HepG2 (cell line): ENCODE measurements around the gene LCAT. TPM values are rescaled to one million over a fixed set of nuclear protein-coding genes. Genes with fewer than 3 reads are reported as not detected.

Source experiments
- CSRNP1 ChIP-seq: sonication (generic); formaldehyde crosslinking; IDR thresholded peaks from 2 replicates; pipeline ENCODE4 v1.8.1; 2023; ENCODE audit warnings: mild to moderate bottlenecking, missing genetic modification reagents
- DNMT1 ChIP-seq: sonication (generic); formaldehyde crosslinking; IDR thresholded peaks from 2 replicates; pipeline ENCODE4 v1.5.1; 2020; ENCODE audit warnings: mild to moderate bottlenecking, missing genetic modification reagents
- GABPA ChIP-seq, 2 experiments: IDR thresholded peaks; 2 replicates each; pipeline ENCODE4 v1.6.1; 2011 to 2016; ENCODE audit warnings: low read depth in 2 of 2, low read length in 1 of 2, missing biosample characterization in 1 of 2, missing genetic modification characterization in 1 of 2
- GPBP1L1 ChIP-seq: sonication (generic); formaldehyde crosslinking; IDR thresholded peaks from 2 replicates; pipeline ENCODE4 v1.5.0; 2020; ENCODE audit warnings: mild to moderate bottlenecking, missing genetic modification reagents
- HINFP ChIP-seq: sonication (generic); formaldehyde crosslinking; IDR thresholded peaks from 2 replicates; pipeline ENCODE4 v1.4.0; 2020; ENCODE audit warnings: low read depth, mild to moderate bottlenecking, missing genetic modification reagents
- KLF16 ChIP-seq, 2 experiments: sonication (generic) in 1 of 2; formaldehyde crosslinking in 1 of 2; IDR thresholded peaks; 2 replicates each; pipeline versions ENCODE4 v1.6.1 to v1.8.0; 2016 to 2023; ENCODE audit warnings: missing genetic modification reagents in 2 of 2, missing compliant biosample characterization in 1 of 2
- NFE2L1 ChIP-seq: sonication (generic); formaldehyde crosslinking; IDR thresholded peaks from 2 replicates; pipeline ENCODE4 v1.4.0; 2020; ENCODE audit warnings: missing genetic modification reagents, mild to moderate bottlenecking, borderline replicate concordance
- PHF21A ChIP-seq: sonication (generic); formaldehyde crosslinking; IDR thresholded peaks from 2 replicates; pipeline ENCODE4 v1.5.0; 2020; ENCODE audit warnings: mild to moderate bottlenecking, missing genetic modification reagents
- PRMT3 ChIP-seq: sonication (generic); formaldehyde crosslinking; IDR thresholded peaks from 2 replicates; pipeline ENCODE4 v1.8.1; 2022; ENCODE audit warnings: low read depth, mild to moderate bottlenecking, moderate library complexity, missing genetic modification reagents, borderline replicate concordance
- RBM39 ChIP-seq: fragments of 200-400 bp; formaldehyde crosslinking; IDR thresholded peaks from one replicate; pipeline ENCODE4 v1.6.1; 2018; ENCODE audit warnings: antibody characterized with exemption, mild to moderate bottlenecking, low read depth, low read length; ENCODE audit not compliant: poor library complexity, severe bottlenecking
- SMARCC2 ChIP-seq: fragments of 450-650 bp; IDR thresholded peaks from 2 replicates; pipeline ENCODE4 v1.6.1; 2017; ENCODE audit warnings: antibody characterized with exemption, mild to moderate bottlenecking
- ZBTB26 ChIP-seq: IDR thresholded peaks from 2 replicates; pipeline ENCODE4 v1.6.1; 2016; ENCODE audit warnings: missing compliant biosample characterization, missing genetic modification reagents, borderline replicate concordance
- ZMYM2 ChIP-seq: sonication (generic); formaldehyde crosslinking; IDR thresholded peaks from 2 replicates; pipeline ENCODE4 v1.8.0; 2022; ENCODE audit warnings: mild to moderate bottlenecking, missing genetic modification reagents
- ZNF441 ChIP-seq: sonication (generic); formaldehyde crosslinking; IDR thresholded peaks from 2 replicates; pipeline ENCODE4 v1.7.0; 2021; ENCODE audit warnings: missing genetic modification reagents, borderline replicate concordance
- ZNF512 ChIP-seq: sonication (generic); formaldehyde crosslinking; IDR thresholded peaks from 2 replicates; pipeline ENCODE4 v1.4.0; 2020; ENCODE audit warnings: mild to moderate bottlenecking, missing genetic modification reagents
- ZNF543 ChIP-seq: sonication (generic); formaldehyde crosslinking; IDR thresholded peaks from 2 replicates; pipeline ENCODE4 v1.4.0; 2020; ENCODE audit warnings: mild to moderate bottlenecking, missing genetic modification reagents
- ZNF597 ChIP-seq: sonication (generic); formaldehyde crosslinking; IDR thresholded peaks from 2 replicates; pipeline ENCODE4 v1.5.0; 2020; ENCODE audit warnings: missing genetic modification reagents
- polyA plus RNA-seq, 8 experiments: library from polyadenylated mRNA; depleted of rRNA in 3 of 8; stranded (reverse) in 7 of 8; unstranded in 1 of 8; fragments of >200 nt; fragmentation: Illumina TruSeq in 4 of 8; extraction: Trizol in 4 of 8; gene quantifications; 2 replicates each; pipeline versions ENCODE4 v1.2.1 to v1.2.3, GENCODE V29; 2011 to 2016; ENCODE audit warnings: low read depth in 4 of 8, missing spikeins in 1 of 8, mixed read lengths in 1 of 8; ENCODE audit not compliant: insufficient read depth in 1 of 8
- total RNA-seq, 5 experiments: library from RNA; depleted of rRNA; stranded (reverse); fragments of >200 nt; fragmentation: Illumina TruSeq; extraction: Trizol; gene quantifications; 2 replicates each; pipeline ENCODE4 v1.2.3, GENCODE V29; 2016; ENCODE audit warnings: low read depth in 1 of 5

LCAT gene
- total and polyA plus RNA-seq, 2 of the 13 experiments (the other 11 are each of a cell fraction or from before 2014, with no cell fraction given), result 36.1 to 38.9 TPM

GRCh38 chr16:67968400-67969253 is 24.7 kb upstream of the LCAT start, which contains the start of gene SLC12A4 (continued):
- TF ChIP-seq ZNF543 (CRISPR knock-in tag), result peak; percentile 99
- TF ChIP-seq RBM39, result peak; percentile 62
- TF ChIP-seq SMARCC2, result no peak
- 0 out of 2 replicates have a peak, but pooled peaks have one; percentile 5 for TF ChIP-seq ZNF597
- TF ChIP-seq GABPA (IDR thresholded peaks at IDR 0.05; ENCODE audit: low read depth, low read length), result peak; percentile 61
- peak; percentile 65 for TF ChIP-seq GABPA (CRISPR knock-in tag; IDR thresholded peaks at IDR 0.05; ENCODE audit: low read depth)
- peak in 1 of 2 experiments; percentile 94; a peak in 2 of 4 replicates for TF ChIP-seq KLF16 (CRISPR knock-in tag; IDR thresholded peaks at IDR 0.05)
- peak; percentile 64 for TF ChIP-seq PHF21A (CRISPR knock-in tag)
- TF ChIP-seq ZNF441 (CRISPR knock-in tag), result no peak; the same call in 1 of the 2 replicates
- peak; percentile 42; the same call in 1 of the 2 replicates for TF ChIP-seq HINFP (CRISPR knock-in tag)
- peak; percentile 76; the same call in 1 of the 2 replicates for TF ChIP-seq NFE2L1 (CRISPR knock-in tag)
- TF ChIP-seq ZNF512 (CRISPR knock-in tag), result no peak
- TF ChIP-seq ZMYM2, result peak; percentile 88
- no peak for TF ChIP-seq GPBP1L1
- TF ChIP-seq ZBTB26, result no peak; the same call in 1 of the 2 replicates
- TF ChIP-seq CSRNP1 (CRISPR knock-in tag), result peak; percentile 43; the same call in 1 of the 2 replicates
- 0 out of 2 replicates have a peak, but pooled peaks have one; percentile 28 for TF ChIP-seq DNMT1 (CRISPR knock-in tag)
- no peak for TF ChIP-seq PRMT3 (CRISPR knock-in tag)
